ENCODE results near the gene BSN.

- no peak for TF ChIP-seq CTCF (IDR thresholded peaks at IDR 0.05)
- no peak for TF ChIP-seq POLR2A (IDR thresholded peaks at IDR 0.05)
Observed at GRCh38 chr3:49644684-49645083, 90.4 kb downstream of the BSN start.
